Spleen (tissue), 7 donors: ENCODE data around the gene CXCL3.

Experiments
- CTCF ChIP-seq, 11 experiments: fragments of 200-600 bp in 7 of 11; fragments of 450-650 bp in 4 of 11; sonication (generic) in 4 of 11; IDR thresholded peaks in 8 of 11; conservative IDR thresholded peaks in 3 of 11; 1 replicate in 7 of 11; 2 replicates in 4 of 11; pipeline versions ENCODE4 v1.4.0 to v1.8.0; 2016 to 2021; ENCODE audit warnings: antibody characterized with exemption in 11 of 11, inconsistent platforms in 4 of 11, mild to moderate bottlenecking in 1 of 11
- POLR2A ChIP-seq, 3 donors: fragments of 450-650 bp; IDR thresholded peaks; one replicate each; pipeline ENCODE4 v1.5.1; 2017; ENCODE audit warnings: antibody characterized with exemption in 3 of 3, mild to moderate bottlenecking in 1 of 3
- donor health status: DM: no; HTN: no; CAD: no; lungs with moderate emphysema.
- donor health status: DM: no; HTN: no; CAD: no.
- donor health status: DM: no; HTN: no; CAD: no.

GRCh38 chr4:74054483-74055047 is 16.1 kb upstream of the CXCL3 start:
- no peak for TF ChIP-seq CTCF (IDR thresholded peaks at IDR 0.05 in 8 of 11, conservative IDR thresholded peaks at IDR 0.05 in 3 of 11)
- no peak for TF ChIP-seq POLR2A (IDR thresholded peaks at IDR 0.05)
